ENCODE measurements around the gene S100G.

- TF ChIP-seq CTCF (IDR thresholded peaks at IDR 0.05) (no peak), POLR2AphosphoS5 (IDR thresholded peaks at IDR 0.05) (no peak), POLR2A (IDR thresholded peaks at IDR 0.05) (no peak)
Observed at GRCh38 chrX:16619024-16619423, 30.9 kb upstream of the S100G start.

All from prostate gland (tissue), 2 donors.